Pancreas (tissue), 10 donors: ENCODE measurements around the gene ZNF253. TPM values are rescaled to one million over a fixed set of nuclear protein-coding genes. Genes with fewer than 3 reads are reported as not detected.
A peak's percentile ranks its signal among the peaks of the same experiment; 100 is the strongest.
"Not testable (repeated sequence)": the region's sequence is repeated elsewhere in the genome, so short reads cannot be mapped to it uniquely, and the experiment has no call there.

Source experiments
- ATAC-seq, 4 donors: fragments of 200-7000 bp; cut with Tn5 transposase; one replicate each; pipeline versions ENCODE4 v1.8.0 to v1.9.1; 2020; ENCODE audit warnings: mild to moderate bottlenecking in 4 of 4, moderate library complexity in 4 of 4
- DNase-seq, 6 donors: peaks; one replicate each; pipeline ENCODE4 v3.0.0-alpha.2; 2020
- FAIRE-seq: peaks from 2 replicates; lab custom pipeline; 2012; peaks lifted over from hg19 to GRCh38; lab: Jason Lieb, UNC
- H3K27ac ChIP-seq, 4 donors: fragments of 200-600 bp; sonication (generic); 1 replicate in 3 of 4; 2 replicates in 1 of 4; pipeline versions ENCODE4 v1.5.0 to v1.8.0; 2020
- H3K27me3 ChIP-seq, 4 donors: fragments of 200-600 bp; one replicate each; pipeline ENCODE4 v1.8.0; 2021
- H3K36me3 ChIP-seq, 3 donors: fragments of 200-600 bp; sonication (generic) in 1 of 3; one replicate each; pipeline versions ENCODE4 v1.5.0 to v1.8.0; 2020 to 2021
- H3K4me1 ChIP-seq, 3 donors: fragments of 200-600 bp; one replicate each; pipeline ENCODE4 v1.8.0; 2021
- H3K4me3 ChIP-seq, 4 donors: fragments of 200-600 bp; sonication (generic) in 2 of 4; one replicate each; pipeline versions ENCODE4 v1.5.0 to v1.8.0; 2020 to 2021
- H3K9me3 ChIP-seq, 4 donors: fragments of 200-600 bp; one replicate each; pipeline ENCODE4 v1.8.0; 2021
- CTCF ChIP-seq, 4 donors: fragments of 200-600 bp; sonication (generic) in 3 of 4; IDR thresholded peaks; one replicate each; pipeline versions ENCODE4 v1.5.0 to v1.8.0; 2021; ENCODE audit warnings: antibody characterized with exemption in 4 of 4
- WGBS, 2 donors: extraction: QIAGEN DNeasy Blood & Tissue Kit; methylation state at CpG; one replicate each; pipeline ENCODE4 v1.1.7; 2013; 5-methylcytosine and 5-hydroxymethylcytosine counted together
- intact Hi-C, 3 donors: fragments of 100-400 bp; cut with DNase I; formaldehyde crosslinking; loops; one replicate each; pipeline versions ENCODE4 v1.11.1 to v1.14.2; 2022
- polyA plus RNA-seq, 2 donors: library from polyadenylated mRNA; stranded (reverse); fragments of 200-250 nt; gene quantifications; one replicate each; pipeline ENCODE4 v1.2.3, GENCODE V29; 2013
- total RNA-seq, 6 donors: library from RNA; stranded (reverse); fragmentation: NEBNext Ultra II Directional in 4 of 6; extraction: Animal tissue kit (Norgen Biotek cat#: 25700) in 4 of 6; gene quantifications; one replicate each; pipeline versions ENCODE4 v1.2.1 to v1.2.4, GENCODE V29; 2021 to 2023
- donor health status: healthy with polysubstance abuse.
- donor health status: DM: no; HTN: no; CAD: no; lungs with moderate emphysema.
- donor health status: DM: no; HTN: no; CAD: no.
- donor health status: control.
- donor health status: control.
- donor health status: Bipolar disorder and iron deficiency.
- donor health status: DM: yes; HTN: yes; CAD: no.
- donor health status: DM: no; HTN: no; CAD: no.
- donor health status: DM: no; HTN: no; CAD: no.
- donor health status: DM: yes; HTN: yes; CAD: no.

The ZNF253 gene
- total and polyA plus RNA-seq, 8 donors, result 2.3 to 12.7 (median 5.4) TPM

DNA sequence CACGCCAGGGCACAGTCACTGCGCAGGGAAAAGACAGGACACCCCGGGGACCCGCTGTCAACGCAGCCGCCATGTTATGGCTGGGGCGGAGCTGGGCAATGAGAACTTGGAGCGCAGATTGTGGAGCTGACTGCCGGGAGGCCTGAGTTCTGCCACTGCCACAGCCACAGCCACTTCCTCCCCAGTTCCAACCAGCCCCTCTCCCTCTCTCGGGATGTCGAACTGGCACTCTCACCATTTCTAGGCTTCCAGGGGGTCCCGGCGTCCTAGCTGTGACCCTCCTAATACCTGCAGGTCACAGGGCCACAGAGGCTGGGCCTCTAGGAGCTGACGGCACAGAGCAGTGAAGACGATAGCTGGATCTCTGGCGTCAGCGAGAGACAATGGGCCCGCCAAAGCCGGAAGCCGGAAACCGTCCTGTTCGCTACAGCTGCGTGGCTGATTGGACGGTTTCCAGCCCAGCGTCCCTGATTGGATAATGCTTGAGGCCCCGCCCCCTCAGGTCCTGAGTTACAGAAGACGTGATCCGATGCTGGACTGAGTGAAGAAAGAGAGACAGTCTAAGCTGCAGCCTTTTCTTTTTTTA lies 44.2 kb upstream of the ZNF253 start, which contains the start of gene ZNF506:
Gene ZNF506 (minus strand): TSS at position 385 of the 586 bp plus-strand sequence. CDS start 147 bp downstream, at position 238.
- TF ChIP-seq CTCF (IDR thresholded peaks at IDR 0.05), result no peak
- WGBS, 2 donors, result 0 to 1% methylated on average over 27 to 28 of the region's 28 CpGs
- FAIRE-seq (peak; percentile 98), DNase-seq (peak; percentile 97 to 100 (median 99)), ATAC-seq (peak; percentile 97 to 99 (median 97))
- Histone ChIP-seq H3K9me3 (no peaks in the 10 kb centered on the region), H3K27ac (peak within 1 kb of the TSS; percentile 84 to 95 (median 90)), H3K36me3 (no peaks in the 10 kb centered on the region), H3K4me1 (peaks cover 0 to 3% (median 0%) of the 10 kb centered on the region in 3 donors), H3K4me3 (peak within 1 kb of the TSS; percentile 55 to 75 (median 64)), H3K27me3 (no peaks in the 10 kb centered on the region)
- intact Hi-C loops, result no loop called here

GRCh38 chr19:19821976-19822375 lies 43.7 kb upstream of the ZNF253 start:
- H3K27me3 ChIP-seq, H3K36me3 ChIP-seq, intact Hi-C loops, FAIRE-seq, H3K9me3 ChIP-seq, H3K4me1 ChIP-seq: not testable (repeated sequence)
- 1 to 7% methylated on average over 11 of the region's 11 CpGs for WGBS, 2 donors
- peak in 2 of 6 donors; percentile 22 to 57 for DNase-seq
- Histone ChIP-seq H3K4me3 (peak overlapping the region; percentile 19 to 75 (median 64)), H3K27ac (peak overlapping the region; percentile 43 to 95 (median 90))
- ATAC-seq, result peak; percentile 4 to 16 (median 13)

DNA sequence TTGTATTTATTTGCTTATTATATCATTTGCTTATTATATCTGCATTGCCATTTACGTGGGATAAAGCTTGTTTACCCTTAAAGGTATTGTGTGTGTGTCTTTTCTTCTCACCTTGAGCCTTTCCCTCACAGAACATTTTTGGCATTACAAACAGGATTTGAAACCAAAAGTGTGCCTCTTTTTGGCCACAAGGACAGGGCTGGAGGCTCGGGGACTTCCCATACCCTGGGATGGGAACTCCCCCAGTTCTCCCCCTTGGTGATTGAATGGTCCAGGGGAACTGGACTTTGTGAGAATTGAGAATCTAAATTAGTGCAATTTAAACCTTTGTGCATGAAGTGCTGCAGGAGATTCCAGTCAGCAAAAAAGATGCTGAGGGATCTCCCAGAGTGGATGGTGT lies 41.8 kb upstream of the ZNF253 start:
- Histone ChIP-seq H3K36me3 (no peaks in the 10 kb centered on the region), H3K4me1 (peaks cover 0 to 3% (median 0%) of the 10 kb centered on the region in 3 donors), H3K9me3 (no peaks in the 10 kb centered on the region), H3K27ac (no peak overlapping the region), H3K27me3 (no peaks in the 10 kb centered on the region), H3K4me3 (no peak overlapping the region)
- WGBS, 2 donors, result 68 to 72% methylated on average over 2 of the region's 2 CpGs
- FAIRE-seq, result no peak
- TF ChIP-seq CTCF (IDR thresholded peaks at IDR 0.05), result no peak
- no peak for DNase-seq
- intact Hi-C loops, result no loop called here
- ATAC-seq, result no peak

DNA sequence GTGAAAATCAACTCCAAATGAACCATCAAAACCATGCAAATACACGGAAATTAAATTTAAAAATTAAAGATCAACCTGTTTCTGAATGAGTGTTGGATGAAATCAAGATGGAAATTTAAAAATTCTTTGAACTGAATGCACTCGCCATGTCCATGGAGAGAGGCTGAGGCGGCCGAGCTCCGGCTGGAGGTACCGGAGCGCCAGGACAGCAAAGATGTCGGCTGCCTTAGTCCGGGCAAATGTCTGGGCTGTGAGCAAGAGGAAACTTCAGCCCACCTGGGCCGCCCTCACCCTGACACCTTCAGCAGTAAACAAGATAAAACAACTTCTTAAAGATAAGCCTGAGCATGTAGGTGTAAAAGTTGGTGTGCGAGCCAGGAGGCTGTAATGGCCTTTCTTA lies 38.8 kb upstream of the ZNF253 start:
- 80 to 87% methylated on average over 11 of the region's 11 CpGs for WGBS, 2 donors
- intact Hi-C loops, result no loop called here
- no peaks in the 10 kb centered on the region for H3K4me1 ChIP-seq
- no peak overlapping the region for H3K4me3 ChIP-seq
- DNase-seq (no peak), ATAC-seq (no peak), FAIRE-seq (no peak)
- no peak overlapping the region for H3K27ac ChIP-seq
- H3K27me3 ChIP-seq, result no peaks in the 10 kb centered on the region
- H3K9me3 ChIP-seq, result no peaks in the 10 kb centered on the region
- TF ChIP-seq CTCF (IDR thresholded peaks at IDR 0.05), result no peak
- H3K36me3 ChIP-seq, result no peaks in the 10 kb centered on the region

GRCh38 chr19:19835560-19836038 lies 30.1 kb upstream of the ZNF253 start:
- Histone ChIP-seq H3K4me3 (no peak overlapping the region), H3K27me3 (no peaks in the 10 kb centered on the region), H3K36me3 (no peaks in the 10 kb centered on the region), H3K27ac (no peak overlapping the region), H3K4me1 (no peaks in the 10 kb centered on the region), H3K9me3 (no peaks in the 10 kb centered on the region)
- DNase-seq (no peak), ATAC-seq (no peak), FAIRE-seq (no peak)
- TF ChIP-seq CTCF (IDR thresholded peaks at IDR 0.05), result no peak
- intact Hi-C loops, result no loop called here
